SK-N-SH (cell line): ENCODE results near the gene ST7. TPM values are rescaled to one million over a fixed set of nuclear protein-coding genes. Genes with fewer than 3 reads are reported as not detected.

Experiments used
- CTCF ChIA-PET: fragments of 300-600, 350-600 bp; formaldehyde crosslinking; extraction: SDS; loops from one replicate; lab custom pipeline; 2021; lab: Yijun Ruan, JAX
- POLR2A ChIA-PET: fragments of 350-600 bp; sonication (Branson Sonifier 250); formaldehyde crosslinking; extraction: SDS; loops from one replicate; lab custom pipeline; 2020; ENCODE audit warnings: antibody characterized with exemption, inconsistent platforms; lab: Yijun Ruan, JAX
- DNase-seq: peaks from one replicate; pipeline ENCODE4 v3.0.0; 2012
- H2AFZ ChIP-seq: fragments of 200-600 bp; sonication (generic); 2 replicates; pipeline ENCODE4 v1.8.1; 2016; ENCODE audit warnings: antibody characterized with exemption, mild to moderate bottlenecking, low read depth
- H3F3A ChIP-seq: fragments of 200-600 bp; sonication (generic); replicated peaks from 2 replicates; pipeline ENCODE3; 2016; ENCODE audit warnings: antibody characterized with exemption, mild to moderate bottlenecking; ENCODE audit not compliant: insufficient read depth
- H3K27ac ChIP-seq, 2 experiments: fragments of 200-500 bp in 1 of 2; fragments of 200-600 bp in 1 of 2; sonication (Bioruptor generic) in 1 of 2; sonication (generic), shearing (Covaris generic) in 1 of 2; 2 replicates each; pipeline versions ENCODE4 v1.5.1 to v1.6.1; 2014 to 2016; ENCODE audit warnings: low read depth in 2 of 2, inconsistent platforms in 1 of 2, low read length in 1 of 2, mild to moderate bottlenecking in 1 of 2, mixed read lengths in 1 of 2
- H3K27me3 ChIP-seq: fragments of 200-600 bp; sonication (generic), shearing (Covaris generic); 2 replicates; pipeline ENCODE4 v1.6.1; 2016; ENCODE audit warnings: mixed run types; ENCODE audit not compliant: insufficient read depth
- H3K36me3 ChIP-seq, 2 experiments: fragments of 200-500 bp in 1 of 2; fragments of 200-600 bp in 1 of 2; sonication (Bioruptor generic) in 1 of 2; sonication (generic) in 1 of 2; replicated peaks in 1 of 2; 2 replicates each; pipeline versions ENCODE3 to v1.5.1; 2014 to 2016; ENCODE audit warnings: low read length in 1 of 2, mild to moderate bottlenecking in 1 of 2; ENCODE audit not compliant: insufficient read depth in 2 of 2, control insufficient read depth in 1 of 2
- H3K4me1 ChIP-seq, 2 experiments: fragments of 200-500 bp in 1 of 2; fragments of 200-600 bp in 1 of 2; sonication (Bioruptor generic) in 1 of 2; sonication (generic), shearing (Covaris generic) in 1 of 2; 2 replicates each; pipeline versions ENCODE4 v1.5.1 to v1.6.1; 2014 to 2016; ENCODE audit warnings: low read depth in 1 of 2, low read length in 1 of 2, mixed run types in 1 of 2; ENCODE audit not compliant: insufficient read depth in 2 of 2, control insufficient read depth in 1 of 2
- H3K4me2 ChIP-seq: fragments of 200-600 bp; sonication (generic), shearing (Covaris generic); 2 replicates; pipeline ENCODE4 v1.6.1; 2017; ENCODE audit warnings: mixed run types
- H3K4me3 ChIP-seq, 2 experiments: fragments of 200-500 bp in 1 of 2; fragments of 200-600 bp in 1 of 2; sonication (Bioruptor generic) in 1 of 2; sonication (generic), shearing (Covaris generic) in 1 of 2; 2 replicates each; pipeline versions ENCODE4 v1.5.1 to v1.8.1; 2014 to 2016; ENCODE audit warnings: low read depth in 2 of 2, inconsistent platforms in 1 of 2, low read length in 1 of 2, mild to moderate bottlenecking in 1 of 2, mixed read lengths in 1 of 2, moderate library complexity in 1 of 2
- H3K79me2 ChIP-seq: fragments of 200-600 bp; sonication (generic); 2 replicates; pipeline ENCODE4 v1.8.1; 2017; ENCODE audit warnings: mild to moderate bottlenecking; ENCODE audit not compliant: insufficient read depth
- H3K9ac ChIP-seq: fragments of 200-600 bp; sonication (generic); 2 replicates; pipeline ENCODE4 v1.6.1; 2017; ENCODE audit warnings: mixed run types
- H3K9me2 ChIP-seq: fragments of 200-600 bp; sonication (generic); 2 replicates; pipeline ENCODE4 v1.6.1; 2017; ENCODE audit warnings: mixed run types
- H3K9me3 ChIP-seq: fragments of 200-600 bp; sonication (generic); 2 replicates; pipeline ENCODE4 v1.6.1; 2017; ENCODE audit warnings: mixed run types, mild to moderate bottlenecking, moderate library complexity
- H4K20me1 ChIP-seq: fragments of 200-600 bp; sonication (generic); 2 replicates; pipeline ENCODE4 v1.6.1; 2017; ENCODE audit warnings: mild to moderate bottlenecking, mixed run types; ENCODE audit not compliant: insufficient read depth
- FOSL2 ChIP-seq: IDR thresholded peaks from 2 replicates; pipeline ENCODE4 v1.4.0; 2012; ENCODE audit warnings: low read depth, mild to moderate bottlenecking, moderate library complexity, borderline replicate concordance
- FOXM1 ChIP-seq: IDR thresholded peaks from 2 replicates; pipeline ENCODE4 v1.4.0; 2012; ENCODE audit warnings: low read depth, mild to moderate bottlenecking
- GABPA ChIP-seq: IDR thresholded peaks from 2 replicates; pipeline ENCODE4 v1.4.0; 2012; ENCODE audit warnings: low read depth, mild to moderate bottlenecking
- NFIC ChIP-seq: IDR thresholded peaks from 2 replicates; pipeline ENCODE4 v1.4.0; 2012; ENCODE audit warnings: borderline replicate concordance
- NRF1 ChIP-seq: IDR thresholded peaks from 2 replicates; pipeline ENCODE4 v1.6.1; 2012; ENCODE audit warnings: low read depth, mild to moderate bottlenecking, low read length
- PBX3 ChIP-seq: IDR thresholded peaks from 2 replicates; pipeline ENCODE4; 2012
- RAD21 ChIP-seq: IDR thresholded peaks from 2 replicates; pipeline ENCODE4 v1.6.1; 2012; ENCODE audit warnings: mild to moderate bottlenecking, low read length
- RXRA ChIP-seq: IDR thresholded peaks from 2 replicates; pipeline ENCODE4 v1.4.0; 2012; ENCODE audit warnings: low read depth, mild to moderate bottlenecking, borderline replicate concordance
- SIN3A ChIP-seq: IDR thresholded peaks from 2 replicates; pipeline ENCODE4 v1.6.1; 2012; ENCODE audit warnings: low read depth, mild to moderate bottlenecking, low read length, moderate library complexity, borderline replicate concordance
- SMC3 ChIP-seq: IDR thresholded peaks from 2 replicates; pipeline ENCODE4 v1.6.1; 2012; ENCODE audit warnings: low read depth, low read length, improper control_type of control experiment
- USF2 ChIP-seq: fragments of 150-350 bp; IDR thresholded peaks from 2 replicates; pipeline ENCODE4 v1.6.1; 2017; ENCODE audit warnings: antibody characterized with exemption, low read length, low read depth, borderline replicate concordance
- WGBS: methylation state at CpG from one replicate; pipeline ENCODE4 v1.1.6; 2017; ENCODE audit warnings: low lambda C conversion rate; 5-methylcytosine and 5-hydroxymethylcytosine counted together
- polyA plus RNA-seq, 3 experiments: library from polyadenylated mRNA; depleted of rRNA; stranded (reverse); fragments of >200 nt; gene quantifications; 2 replicates each; pipeline ENCODE4 v1.2.3, GENCODE V29; 2012

ST7 gene
- polyA plus RNA-seq, 1 of the 3 experiments (the other 2 are of a cell fraction): 23.5 TPM

GRCh38 chr7:117272017-117272759, 318.9 kb downstream of the ST7 start:
- Histone ChIP-seq H3K9me3 (no peaks in the 10 kb centered on the region), H3K79me2 (no peaks in the 10 kb centered on the region), H3K9ac (no peak overlapping the region), H3K4me3 (no peak overlapping the region)
- TF ChIP-seq SIN3A (no peak), PBX3 (no peak), RXRA (no peak), NFIC (no peak)
- TF ChIP-seq, all 33 proteins: peak for 0
- no peaks in the 10 kb centered on the region for H3K27me3 ChIP-seq
- no peak for DNase-seq
- H3K27ac ChIP-seq: no peak overlapping the region
- peaks cover 24% of the 10 kb centered on the region for H3F3A ChIP-seq
- no peak overlapping the region for H3K4me2 ChIP-seq
- no peaks in the 10 kb centered on the region for H3K9me2 ChIP-seq
- POLR2A ChIA-PET: no interaction called here
- no peak overlapping the region for H2AFZ ChIP-seq
- no peaks in the 10 kb centered on the region; a peak in 2 of 4 replicates for H3K4me1 ChIP-seq
- no peaks in the 10 kb centered on the region for H4K20me1 ChIP-seq
- CTCF ChIA-PET: interaction anchor here (1.0 kb wide), 1 partner anchor 22 kb away, joined by 3 read pairs; no protein-coding TSS in a partner anchor
- 82% methylated on average over 2 of the region's 2 CpGs for WGBS
- H3K36me3 ChIP-seq: no peaks in the 10 kb centered on the region

DNA sequence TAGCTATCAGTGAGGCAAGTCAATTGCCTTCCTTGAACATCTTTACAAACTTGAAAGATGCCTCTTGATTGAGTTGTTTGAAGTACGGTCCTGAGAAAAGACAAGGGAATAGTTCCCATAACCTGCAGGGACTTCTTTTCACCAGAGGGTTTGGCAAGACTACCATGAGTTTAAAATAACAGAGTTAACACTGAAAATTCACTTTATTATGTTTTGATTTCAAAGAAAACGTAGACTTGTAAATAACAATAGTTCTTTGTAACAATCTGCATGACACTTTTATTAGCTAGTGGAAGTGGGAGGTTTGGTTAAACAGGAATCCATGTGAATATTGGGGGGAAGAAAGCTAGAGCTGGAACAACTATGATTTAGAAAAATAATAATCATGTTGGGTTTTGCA, 320.0 kb downstream of the ST7 start:
- H3K27me3 ChIP-seq: no peaks in the 10 kb centered on the region
- POLR2A ChIA-PET: no interaction called here
- whole genome bisulfite sequencing: 79% methylated on average over 2 of the region's 2 CpGs
- no peaks in the 10 kb centered on the region; a peak in 2 of 4 replicates for H3K4me1 ChIP-seq
- DNase-seq: no peak
- H3K9me3 ChIP-seq: no peaks in the 10 kb centered on the region
- TF ChIP-seq NRF1: no peak
- H3K9ac ChIP-seq: no peak overlapping the region
- no peak overlapping the region for H3K4me2 ChIP-seq
- H4K20me1 ChIP-seq: no peaks in the 10 kb centered on the region
- H3K36me3 ChIP-seq: no peaks in the 10 kb centered on the region
- CTCF ChIA-PET: interaction anchor here (0.7 to 1.5 kb wide), 4 partner anchors 14 to 62 kb away, joined by 3 to 4 read pairs (median 3); no protein-coding TSS in a partner anchor
- H2AFZ ChIP-seq: no peak overlapping the region
- H3K27ac ChIP-seq: no peak overlapping the region
- H3K79me2 ChIP-seq: no peaks in the 10 kb centered on the region
- no peaks in the 10 kb centered on the region for H3K9me2 ChIP-seq
- H3K4me3 ChIP-seq: no peak overlapping the region
- H3F3A ChIP-seq: peaks cover 24% of the 10 kb centered on the region

GRCh38 chr7:117273814-117274225, 320.5 kb downstream of the ST7 start:
- Histone ChIP-seq H3K9me3 (no peaks in the 10 kb centered on the region), H2AFZ (no peak overlapping the region), H3K79me2 (no peaks in the 10 kb centered on the region), H3K4me1 (no peaks in the 10 kb centered on the region; a peak in 2 of 4 replicates), H3K27me3 (no peaks in the 10 kb centered on the region), H3K9ac (no peak overlapping the region), H4K20me1 (no peaks in the 10 kb centered on the region), H3K36me3 (no peaks in the 10 kb centered on the region), H3K4me3 (no peak overlapping the region), H3F3A (peaks cover 20% of the 10 kb centered on the region), H3K4me2 (no peak overlapping the region), H3K27ac (no peak overlapping the region), H3K9me2 (no peaks in the 10 kb centered on the region)
- ChIA-PET CTCF (interaction anchor here (0.7 to 1.5 kb wide), 3 partner anchors 13 to 62 kb away, joined by 3 to 4 read pairs (median 3); no protein-coding TSS in a partner anchor), POLR2A (no interaction called here)
- 76% methylated on average over 11 of the region's 11 CpGs for WGBS
- DNase-seq: no peak
- TF ChIP-seq GABPA (no peak), NRF1 (no peak), FOXM1 (no peak), FOSL2 (no peak), RAD21 (no peak), USF2 (no peak), SMC3 (no peak)
